ENCODE data around the gene UBA5.
A peak's percentile ranks its signal among the peaks of the same experiment; 100 is the strongest.

UBA5 gene

GRCh38 chr3:132722165-132723023, 62.3 kb downstream of the UBA5 start, which contains the start of gene NPHP3:
TSS of gene NPHP3 (minus strand) at chr3:132722409. CDS start at chr3:132722355, 54 bp downstream.
- H3K9me3 ChIP-seq (ENCODE audit: control insufficient read depth, low read length) = no peaks in the 10 kb centered on the region
- no peaks in the 10 kb centered on the region for H3K36me3 ChIP-seq (ENCODE audit: control insufficient read depth, insufficient read depth, low read length)

GRCh38 chr3:132723024-132723950, 63.2 kb downstream of the UBA5 start:
- Histone ChIP-seq H3K79me2 (peaks cover 13% of the 10 kb centered on the region), H3K4me1 (peaks cover 12% of the 10 kb centered on the region), H2AFZ (peak overlapping the region; percentile 97), H3K4me2 (ENCODE audit: low read length) (peak overlapping the region; percentile 65), H3K36me3 (ENCODE audit: control insufficient read depth, insufficient read depth, low read length) (no peaks in the 10 kb centered on the region), H3K9ac (no peak overlapping the region), H3K27ac (peak overlapping the region; percentile 81), H3K4me3 (ENCODE audit: low read depth, low read length) (peak overlapping the region; percentile 63), H3K27me3 (ENCODE audit: control insufficient read depth, insufficient read depth, low read length) (no peaks in the 10 kb centered on the region), H3K9me3 (ENCODE audit: control insufficient read depth, low read length) (no peaks in the 10 kb centered on the region)
- no peak for TF ChIP-seq CTCF (IDR thresholded peaks at IDR 0.05)

More at GRCh38 chr3:132722165-132723023, 62.3 kb downstream of the UBA5 start, which contains the start of gene NPHP3:
- Histone ChIP-seq H3K4me1 (peaks cover 12% of the 10 kb centered on the region), H3K4me3 (ENCODE audit: low read depth, low read length) (peak within 1 kb of the TSS; percentile 72), H2AFZ (peak within 1 kb of the TSS; percentile 97), H3K27ac (peak within 1 kb of the TSS; percentile 81), H3K79me2 (peaks cover 13% of the 10 kb centered on the region), H3K4me2 (ENCODE audit: low read length) (peak within 1 kb of the TSS; percentile 75), H3K9ac (peak within 1 kb of the TSS; percentile 31), H3K27me3 (ENCODE audit: control insufficient read depth, insufficient read depth, low read length) (no peaks in the 10 kb centered on the region)
- no peak for TF ChIP-seq CTCF (IDR thresholded peaks at IDR 0.05)

GRCh38 chr3:132726341-132726823, 66.3 kb downstream of the UBA5 start:
- H2AFZ ChIP-seq = peak overlapping the region; percentile 61
- H3K9ac ChIP-seq = no peak overlapping the region
- H3K27ac ChIP-seq = no peak overlapping the region
- peaks cover 2% of the 10 kb centered on the region for H3K79me2 ChIP-seq
- H3K4me2 ChIP-seq (ENCODE audit: low read length) = no peak overlapping the region
- TF ChIP-seq CTCF (IDR thresholded peaks at IDR 0.05) = peak; percentile 76
- no peak overlapping the region for H3K4me3 ChIP-seq (ENCODE audit: low read depth, low read length)
- H3K36me3 ChIP-seq (ENCODE audit: control insufficient read depth, insufficient read depth, low read length) = no peaks in the 10 kb centered on the region
- H3K4me1 ChIP-seq = peaks cover 1% of the 10 kb centered on the region
- H3K27me3 ChIP-seq (ENCODE audit: control insufficient read depth, insufficient read depth, low read length) = no peaks in the 10 kb centered on the region
- H3K9me3 ChIP-seq (ENCODE audit: control insufficient read depth, low read length) = no peaks in the 10 kb centered on the region
